NCI-H526 (cell line): Measurements from ENCODE around the gene FLCN.

ENCODE experiments used
- DNase-seq, 2 experiments: peaks; one replicate each; lab custom pipeline; 2025; lab: John Stamatoyannopoulos, UW

FLCN gene

DNA sequence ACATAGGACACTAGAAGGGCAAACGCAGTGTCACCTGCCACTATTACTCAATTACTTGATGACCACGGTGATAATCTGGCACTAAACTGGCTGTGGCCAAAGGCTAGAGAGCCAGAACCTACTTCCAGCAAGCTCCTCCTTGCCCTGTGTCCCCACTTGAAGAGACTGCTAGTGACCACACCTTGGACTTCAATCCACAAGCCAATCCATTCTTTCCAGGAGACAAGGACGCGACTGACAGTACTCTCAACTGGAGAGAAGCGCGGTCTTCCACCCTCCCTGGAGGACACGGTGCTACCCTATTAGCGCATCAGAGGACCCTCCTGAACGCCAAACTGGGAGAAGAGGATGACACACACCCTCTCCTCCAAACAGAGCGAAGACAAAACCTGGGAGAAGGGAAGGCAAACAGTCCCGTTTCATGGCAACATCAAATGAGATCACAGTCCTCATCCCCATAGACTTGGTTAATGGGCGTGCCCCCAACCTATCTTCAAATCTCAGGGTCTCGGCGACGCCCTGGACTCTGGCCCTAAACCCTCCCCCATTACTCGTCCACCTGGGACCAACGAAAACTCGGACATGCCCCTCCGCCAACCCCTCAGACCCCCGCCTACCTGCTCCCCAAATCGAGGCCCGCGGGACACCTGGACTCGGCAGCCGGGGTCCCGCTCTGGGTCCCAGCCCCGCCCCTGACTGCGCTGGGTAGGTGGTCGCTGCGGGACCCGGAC, 508 bp downstream of the FLCN start:
- DNase-seq: peak in 1 of 2 experiments; percentile 30

- peak in 1 of 2 experiments; percentile 31 for DNase-seq
Observed at GRCh38 chr17:17235212-17236174, 1.5 kb downstream of the FLCN start.

- DNase-seq: no peak
Observed at GRCh38 chr17:17232303-17232621, 4.7 kb downstream of the FLCN start.

DNA sequence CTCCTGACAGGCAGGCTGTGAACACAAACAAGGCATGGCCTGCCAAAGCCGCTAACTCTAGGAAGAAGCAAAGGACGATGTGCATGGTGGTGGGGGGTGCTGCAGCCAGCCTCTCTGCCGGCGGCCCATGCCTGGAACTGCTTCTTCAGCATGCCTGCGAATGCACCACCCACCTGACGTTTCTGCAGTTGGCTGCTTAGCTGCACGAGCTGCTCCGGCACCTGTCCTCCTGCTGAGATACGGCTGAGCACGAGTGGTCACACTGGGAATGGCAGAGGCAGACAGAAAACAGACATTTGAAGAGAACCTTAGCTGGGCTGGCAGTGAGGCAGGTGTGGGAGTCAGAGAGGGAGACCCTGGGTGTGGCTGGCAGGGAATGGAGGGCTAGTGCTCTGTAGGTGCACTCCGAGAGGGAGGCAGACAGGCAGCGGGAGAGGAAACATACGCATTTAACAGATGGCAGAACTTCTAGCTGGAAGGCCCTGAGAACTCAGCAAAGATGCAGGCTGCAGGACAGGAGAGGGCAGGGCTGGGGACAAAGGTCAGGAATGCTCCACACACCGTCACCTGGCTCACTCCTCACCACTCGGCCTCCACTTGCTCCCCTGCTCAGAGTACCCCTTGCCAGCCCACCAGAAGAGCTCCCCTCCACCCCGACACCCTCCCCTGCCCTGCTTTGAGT, 5.2 kb downstream of the FLCN start:
- no peak for DNase-seq

- DNase-seq: no peak
Observed at GRCh38 chr17:17229416-17230384, 7.3 kb downstream of the FLCN start.

DNA sequence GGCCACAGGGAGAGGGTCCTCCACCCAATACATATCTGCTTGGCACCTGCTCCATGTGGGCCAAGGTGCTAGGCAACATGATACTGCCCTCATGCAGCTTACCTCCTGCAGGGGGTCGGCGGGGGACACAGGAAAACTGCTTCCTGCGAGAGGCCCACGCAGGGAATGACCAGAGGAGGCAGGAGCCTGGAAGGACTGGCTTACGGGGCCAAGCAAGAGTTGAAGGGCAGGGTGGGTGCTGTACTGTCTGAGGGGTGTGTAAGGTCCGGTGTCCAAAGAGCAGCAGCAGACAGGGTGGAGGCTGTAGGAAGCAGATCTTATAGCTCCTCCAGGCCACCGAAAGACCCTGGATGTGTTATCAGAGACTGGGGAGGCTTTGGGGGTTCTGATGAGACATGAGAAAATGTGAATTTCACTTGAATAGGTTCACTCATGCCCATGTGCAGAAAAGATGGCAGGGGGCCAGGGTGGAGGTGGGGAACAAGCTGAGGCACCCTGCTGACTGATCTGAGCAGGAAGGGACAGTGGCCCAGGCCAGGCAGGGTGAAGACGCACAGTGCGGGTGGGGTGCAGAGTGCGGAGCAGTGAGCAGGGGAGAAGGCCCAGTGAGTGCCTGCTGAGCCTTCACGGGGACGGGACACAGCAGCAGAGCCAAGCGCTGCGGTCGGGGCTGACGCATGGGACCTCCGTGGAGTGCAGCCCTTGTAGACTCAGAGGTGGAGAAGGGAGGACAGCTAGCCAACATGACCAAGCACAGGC, 8.3 kb downstream of the FLCN start:
- no peak for DNase-seq

GRCh38 chr17:17227608-17228520, 9.1 kb downstream of the FLCN start:
- no peak for DNase-seq

DNA sequence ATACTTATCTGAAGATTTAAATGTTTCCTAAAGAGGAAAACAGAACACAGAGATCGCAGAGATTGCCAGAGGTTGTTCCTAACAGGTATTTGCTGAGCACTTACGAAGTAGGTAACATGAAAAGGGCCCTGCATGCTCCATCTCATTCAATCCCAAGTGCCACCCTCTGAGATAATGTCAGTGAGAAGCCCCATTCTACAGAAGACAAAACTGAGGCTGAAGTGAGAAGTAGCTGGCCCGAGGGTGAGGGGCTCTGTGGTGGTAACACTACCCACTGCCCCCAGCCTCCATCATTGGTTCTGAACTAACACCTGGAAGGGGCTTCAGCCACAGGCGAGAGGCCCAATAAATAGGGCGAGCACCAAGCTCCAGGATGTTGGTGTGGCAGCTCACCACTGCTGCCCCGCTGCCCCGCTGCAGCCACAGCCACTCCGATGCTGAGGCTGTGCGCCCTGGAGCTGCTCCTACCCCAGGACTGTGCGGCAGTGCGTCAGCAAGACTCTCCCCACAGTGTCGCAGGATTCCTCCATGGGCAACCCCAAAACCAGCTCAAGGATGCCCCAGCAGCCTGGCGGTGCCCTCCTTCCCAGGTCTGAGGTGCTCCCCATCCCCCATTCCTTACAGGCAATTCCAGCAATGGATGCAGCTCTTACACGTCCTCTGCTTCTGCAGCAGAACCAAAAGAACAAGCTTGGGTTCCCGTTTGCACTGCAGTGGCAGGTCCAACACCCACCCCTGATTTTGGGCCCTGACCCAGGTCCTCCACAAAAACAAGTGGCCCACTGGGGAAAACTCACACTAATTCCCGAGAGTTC, 10.3 kb downstream of the FLCN start:
- DNase-seq: no peak

DNA sequence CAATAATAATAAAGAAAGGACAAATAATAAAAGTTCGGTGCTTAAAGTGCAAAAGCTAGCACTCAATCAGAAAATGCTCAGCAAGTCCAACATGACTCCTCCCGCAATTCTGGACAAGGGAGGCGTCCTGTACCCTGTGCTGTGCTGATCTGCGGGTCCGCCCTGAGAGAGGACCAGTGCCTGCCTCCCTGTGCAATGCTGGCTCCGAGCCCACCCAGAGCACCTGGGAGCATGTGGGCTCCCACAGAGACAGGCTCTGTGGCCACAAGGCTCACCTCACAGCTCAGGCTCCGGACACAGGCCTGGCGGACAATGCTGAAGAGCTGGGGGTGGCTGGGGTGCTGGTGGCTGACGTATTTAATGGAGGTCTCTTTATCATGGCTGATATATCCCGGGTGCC, 11.1 kb downstream of the FLCN start:
- no peak for DNase-seq

DNA sequence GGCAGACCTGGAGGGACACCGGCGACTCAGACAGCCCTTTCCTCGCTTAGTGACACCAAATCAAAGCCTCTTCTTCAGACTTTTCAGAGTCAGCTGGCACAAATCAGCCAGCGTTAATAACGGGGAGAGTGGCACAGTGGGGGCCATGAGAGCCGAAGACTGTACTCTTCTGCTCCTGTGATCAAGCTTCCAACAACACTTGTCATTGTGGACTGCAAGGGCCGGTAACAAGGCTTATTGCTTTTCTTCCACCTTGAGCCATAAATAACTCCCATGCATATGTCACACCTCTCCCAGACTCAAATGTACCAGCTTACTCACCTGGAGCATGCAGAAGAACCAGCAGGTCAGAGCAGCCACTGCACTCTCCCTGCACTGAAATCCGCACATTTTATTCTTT, 12.8 kb downstream of the FLCN start:
- no peak for DNase-seq

GRCh38 chr17:17223736-17224135, 13.2 kb downstream of the FLCN start:
- DNase-seq: no peak

GRCh38 chr17:17221329-17221728, 15.6 kb downstream of the FLCN start:
- DNase-seq: no peak

DNA sequence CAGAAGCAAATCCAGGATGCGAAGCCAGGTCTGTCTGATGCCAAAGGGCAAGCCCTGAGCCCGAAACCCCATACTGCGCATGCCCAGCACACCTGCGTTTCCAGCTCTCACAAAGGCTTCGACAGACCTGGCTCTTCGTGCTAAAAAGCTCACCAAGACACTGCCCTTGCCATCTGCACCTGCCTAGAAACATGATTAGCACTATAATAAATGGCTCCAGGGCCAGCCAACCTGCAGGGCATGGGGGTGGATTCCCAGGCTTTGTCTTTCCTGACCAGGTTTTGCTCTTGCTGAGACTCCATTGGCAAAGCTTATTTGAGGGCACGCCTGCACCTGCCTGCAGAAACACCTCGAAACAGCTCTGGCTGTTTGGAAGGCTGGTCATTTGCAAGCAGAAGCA, 16.4 kb downstream of the FLCN start:
- DNase-seq: no peak

DNA sequence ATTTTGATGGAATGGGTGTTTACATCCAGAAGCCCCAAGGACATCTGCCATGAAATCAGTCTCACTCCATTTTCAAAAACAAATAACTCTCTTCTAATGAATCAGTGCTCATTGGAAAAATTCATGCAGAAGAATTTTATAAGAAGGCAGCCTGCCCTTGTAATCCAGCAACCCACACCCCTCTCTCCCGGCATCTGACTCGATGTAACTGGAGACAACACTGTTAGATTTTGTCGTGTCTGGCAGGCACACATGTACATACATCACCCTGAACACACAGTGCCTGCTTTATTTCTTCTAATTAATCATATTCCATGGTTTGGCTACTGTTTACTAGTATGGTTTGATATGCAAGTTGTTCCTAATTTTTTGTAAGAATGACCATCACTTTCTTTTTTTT, 19.0 kb downstream of the FLCN start:
- no peak for DNase-seq

- DNase-seq: peak in 1 of 2 experiments; percentile 43
Observed at GRCh38 chr17:17216776-17217175, 20.2 kb downstream of the FLCN start.

DNA sequence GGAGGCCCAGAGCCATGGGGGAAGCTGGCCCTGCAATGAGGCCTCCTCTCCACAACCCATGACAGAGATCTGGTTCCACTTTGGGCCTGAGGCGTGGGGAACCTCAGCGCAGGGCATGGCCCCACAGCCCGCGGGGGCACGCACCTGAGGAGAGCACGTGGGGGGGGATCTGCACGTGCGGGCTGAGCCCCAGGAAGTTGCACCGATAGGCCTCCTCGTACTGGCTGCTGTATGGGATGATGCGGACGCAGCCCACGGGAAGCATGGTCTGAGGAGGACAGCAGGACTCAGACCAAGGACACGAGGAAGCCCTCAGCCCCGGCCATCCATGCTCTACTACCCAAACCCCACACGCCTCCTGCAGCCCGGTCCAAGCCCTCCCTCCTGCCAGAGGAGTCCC, 20.7 kb downstream of the FLCN start:
- DNase-seq: no peak

- DNase-seq: no peak
Observed at GRCh38 chr17:17215575-17215974, 21.4 kb downstream of the FLCN start.

- DNase-seq: no peak
Observed at GRCh38 chr17:17214646-17215436, 22.1 kb downstream of the FLCN start.
